GM21367 (cell line): ENCODE results near the gene OGDHL.
"Not testable (repeated sequence)": the region's sequence is repeated elsewhere in the genome, so short reads cannot be mapped to it uniquely, and the experiment has no call there.

ENCODE experiments used
- ATAC-seq: cut with Tn5 transposase; IDR thresholded peaks from one replicate; pipeline ENCODE4 v1.9.1; 2021; ENCODE audit not compliant: unreplicated experiment

The OGDHL gene

GRCh38 chr10:49756641-49757040, 5.5 kb downstream of the OGDHL start:
- no peak for ATAC-seq

GRCh38 chr10:49756031-49756430, 6.1 kb downstream of the OGDHL start:
- no peak for ATAC-seq

- not testable (repeated sequence) for ATAC-seq
These were observed 7.2 kb downstream of the OGDHL start for GRCh38 chr10:49754951-49755350.

- ATAC-seq, result no peak
These were observed 9.5 kb downstream of the OGDHL start for GRCh38 chr10:49752584-49752983.

- ATAC-seq, result no peak
These were observed 10.2 kb downstream of the OGDHL start for GRCh38 chr10:49751636-49752510.

GRCh38 chr10:49751216-49751615, 10.9 kb downstream of the OGDHL start:
- ATAC-seq, result no peak

GRCh38 chr10:49750546-49750945, 11.6 kb downstream of the OGDHL start:
- ATAC-seq, result no peak

- no peak for ATAC-seq
These were observed 12.3 kb downstream of the OGDHL start for GRCh38 chr10:49749556-49750491.

- no peak for ATAC-seq
These were observed 13.0 kb downstream of the OGDHL start for GRCh38 chr10:49749144-49749543.

- ATAC-seq, result no peak
These were observed 14.1 kb downstream of the OGDHL start for GRCh38 chr10:49748006-49748405.

- ATAC-seq, result no peak
These were observed 14.8 kb downstream of the OGDHL start for GRCh38 chr10:49747303-49747646.

- ATAC-seq, result no peak
These were observed 15.4 kb downstream of the OGDHL start for GRCh38 chr10:49746626-49747302.

GRCh38 chr10:49745756-49746155, 16.4 kb downstream of the OGDHL start:
- no peak for ATAC-seq

GRCh38 chr10:49744924-49745605, 17.1 kb downstream of the OGDHL start:
- no peak for ATAC-seq

- no peak for ATAC-seq
These were observed 17.9 kb downstream of the OGDHL start for GRCh38 chr10:49744091-49744685.

GRCh38 chr10:49743464-49744075, 18.6 kb downstream of the OGDHL start:
- no peak for ATAC-seq

- no peak for ATAC-seq
These were observed 19.2 kb downstream of the OGDHL start for GRCh38 chr10:49742683-49743463.

GRCh38 chr10:49741108-49741995, 20.8 kb downstream of the OGDHL start:
- no peak for ATAC-seq
